BLaER1 (cell line): ENCODE measurements around the gene WNT5A.

Source experiments
- H3K27ac ChIP-seq: shearing (Covaris generic); formaldehyde crosslinking; 2 replicates; pipeline ENCODE4 v1.8.1; 2022
- H3K27me3 ChIP-seq: shearing (Covaris generic); formaldehyde crosslinking; 2 replicates; pipeline ENCODE4 v1.8.1; 2022
- H3K36me3 ChIP-seq: shearing (Covaris generic); formaldehyde crosslinking; 2 replicates; pipeline ENCODE4 v1.8.1; 2022
- H3K4me1 ChIP-seq: shearing (Covaris generic); formaldehyde crosslinking; 2 replicates; pipeline ENCODE4 v1.8.1; 2022
- H3K4me2 ChIP-seq: shearing (Covaris generic); formaldehyde crosslinking; 2 replicates; pipeline ENCODE4 v1.8.1; 2022
- H3K4me3 ChIP-seq: shearing (Covaris generic); formaldehyde crosslinking; 2 replicates; pipeline ENCODE4 v1.8.1; 2022
- H3K9ac ChIP-seq: shearing (Covaris generic); formaldehyde crosslinking; 2 replicates; pipeline ENCODE4 v1.8.1; 2022
- H3K9me3 ChIP-seq: shearing (Covaris generic); formaldehyde crosslinking; 2 replicates; pipeline ENCODE4 v1.8.1; 2022
- H4K20me1 ChIP-seq: shearing (Covaris generic); formaldehyde crosslinking; 2 replicates; pipeline ENCODE4 v1.8.1; 2022
- Cebpa-rat ChIP-seq: shearing (Covaris generic); IDR thresholded peaks from 2 replicates; pipeline ENCODE4 v1.8.1; 2022

The WNT5A gene

GRCh38 chr3:55483196-55484095 is 3.7 kb downstream of the WNT5A start:
- Histone ChIP-seq H3K27ac (no peak overlapping the region), H3K27me3 (peaks cover 90% of the 10 kb centered on the region), H3K4me2 (no peak overlapping the region), H3K9me3 (peaks cover 46% of the 10 kb centered on the region), H3K36me3 (no peaks in the 10 kb centered on the region), H3K4me1 (no peaks in the 10 kb centered on the region), H3K4me3 (no peak overlapping the region), H4K20me1 (peaks cover 39% of the 10 kb centered on the region; the same call in 1 of the 2 replicates), H3K9ac (no peak overlapping the region)
- TF ChIP-seq Cebpa-rat: no peak

- Histone ChIP-seq H4K20me1 (peaks cover 38% of the 10 kb centered on the region; the same call in 1 of the 2 replicates), H3K9me3 (peaks cover 39% of the 10 kb centered on the region), H3K4me2 (no peak overlapping the region), H3K4me1 (no peaks in the 10 kb centered on the region), H3K36me3 (no peaks in the 10 kb centered on the region), H3K9ac (no peak overlapping the region), H3K27me3 (peaks cover 82% of the 10 kb centered on the region), H3K27ac (no peak overlapping the region), H3K4me3 (no peak overlapping the region)
- TF ChIP-seq Cebpa-rat: no peak
Measured at GRCh38 chr3:55482496-55483195, 4.5 kb downstream of the WNT5A start.

- H3K9me3 ChIP-seq: peaks cover 32% of the 10 kb centered on the region
- peaks cover 31% of the 10 kb centered on the region; the same call in 1 of the 2 replicates for H4K20me1 ChIP-seq
- no peak overlapping the region for H3K4me3 ChIP-seq
- H3K27me3 ChIP-seq: peaks cover 75% of the 10 kb centered on the region
- no peak overlapping the region for H3K4me2 ChIP-seq
- no peaks in the 10 kb centered on the region for H3K36me3 ChIP-seq
- no peak overlapping the region for H3K9ac ChIP-seq
- TF ChIP-seq Cebpa-rat: no peak
- no peak overlapping the region for H3K27ac ChIP-seq
- H3K4me1 ChIP-seq: no peaks in the 10 kb centered on the region
Measured at GRCh38 chr3:55481744-55482495, 5.2 kb downstream of the WNT5A start.

GRCh38 chr3:55480911-55481743 is 6.0 kb downstream of the WNT5A start:
- no peaks in the 10 kb centered on the region for H3K4me1 ChIP-seq
- no peak overlapping the region for H3K27ac ChIP-seq
- no peak overlapping the region for H3K4me2 ChIP-seq
- TF ChIP-seq Cebpa-rat: no peak
- no peaks in the 10 kb centered on the region for H3K36me3 ChIP-seq
- peaks cover 67% of the 10 kb centered on the region for H3K27me3 ChIP-seq
- peaks cover 24% of the 10 kb centered on the region for H3K9me3 ChIP-seq
- H3K4me3 ChIP-seq: no peak overlapping the region
- H3K9ac ChIP-seq: no peak overlapping the region
- H4K20me1 ChIP-seq: peaks cover 23% of the 10 kb centered on the region; the same call in 1 of the 2 replicates

- Histone ChIP-seq H3K4me3 (no peak overlapping the region), H3K36me3 (no peaks in the 10 kb centered on the region), H3K4me2 (no peak overlapping the region), H3K9ac (no peak overlapping the region), H3K4me1 (no peaks in the 10 kb centered on the region), H3K9me3 (peaks cover 12% of the 10 kb centered on the region), H3K27me3 (peaks cover 32% of the 10 kb centered on the region), H3K27ac (no peak overlapping the region), H4K20me1 (0 out of 2 replicates have a peak, but pooled peaks cover 7% of the 10 kb centered on the region)
- TF ChIP-seq Cebpa-rat: no peak
Measured at GRCh38 chr3:55477306-55478303, 9.5 kb downstream of the WNT5A start.

GRCh38 chr3:55476515-55476914 is 10.6 kb downstream of the WNT5A start:
- Histone ChIP-seq H3K27me3 (peaks cover 21% of the 10 kb centered on the region), H3K9me3 (peaks cover 1% of the 10 kb centered on the region; the same call in 1 of the 2 replicates), H3K9ac (no peak overlapping the region), H3K27ac (no peak overlapping the region), H3K4me1 (no peaks in the 10 kb centered on the region), H3K4me3 (no peak overlapping the region), H3K4me2 (no peak overlapping the region), H3K36me3 (no peaks in the 10 kb centered on the region), H4K20me1 (no peaks in the 10 kb centered on the region)
- TF ChIP-seq Cebpa-rat: no peak

- Histone ChIP-seq H4K20me1 (no peaks in the 10 kb centered on the region), H3K36me3 (no peaks in the 10 kb centered on the region), H3K4me3 (no peak overlapping the region), H3K9me3 (no peaks in the 10 kb centered on the region), H3K4me2 (no peak overlapping the region), H3K9ac (no peak overlapping the region), H3K27ac (no peak overlapping the region), H3K27me3 (no peaks in the 10 kb centered on the region), H3K4me1 (no peaks in the 10 kb centered on the region)
- no peak for TF ChIP-seq Cebpa-rat
Measured at GRCh38 chr3:55474213-55474632, 12.9 kb downstream of the WNT5A start.

- Histone ChIP-seq H3K9me3 (no peaks in the 10 kb centered on the region), H3K27me3 (no peaks in the 10 kb centered on the region), H3K27ac (no peak overlapping the region), H3K4me1 (no peaks in the 10 kb centered on the region), H3K4me3 (no peak overlapping the region), H4K20me1 (no peaks in the 10 kb centered on the region), H3K9ac (no peak overlapping the region), H3K36me3 (no peaks in the 10 kb centered on the region), H3K4me2 (no peak overlapping the region)
- TF ChIP-seq Cebpa-rat: no peak
Measured at GRCh38 chr3:55473788-55474187, 13.3 kb downstream of the WNT5A start.
